ENCODE measurements around the gene LINC01488. TPM values are rescaled to one million over a fixed set of nuclear protein-coding genes. Genes with fewer than 3 reads are reported as not detected.
A peak's percentile ranks its signal among the peaks of the same experiment; 100 is the strongest.

The LINC01488 gene
- total RNA-seq, 1 donor from 2014 or later = 0.96 TPM

- DNase-seq (ENCODE audit: low spot score) = no peak
These were observed 10.9 kb downstream of the LINC01488 start for GRCh38 chr11:69492201-69492991.

- no peak for DNase-seq (ENCODE audit: low spot score)
These were observed 12.7 kb downstream of the LINC01488 start for GRCh38 chr11:69493931-69494821.

GRCh38 chr11:69494851-69495250 is 13.4 kb downstream of the LINC01488 start:
- no peak for DNase-seq (ENCODE audit: low spot score)

GRCh38 chr11:69495441-69496201 is 14.2 kb downstream of the LINC01488 start:
- no peak for DNase-seq (ENCODE audit: low spot score)

- no peak for DNase-seq (ENCODE audit: low spot score)
These were observed 14.7 kb downstream of the LINC01488 start for GRCh38 chr11:69496202-69496557.

GRCh38 chr11:69496631-69497220 is 15.3 kb downstream of the LINC01488 start:
- DNase-seq (ENCODE audit: low spot score) = no peak

- DNase-seq (ENCODE audit: low spot score) = peak; percentile 94
These were observed 15.8 kb downstream of the LINC01488 start for GRCh38 chr11:69497221-69497787.

- no peak for DNase-seq (ENCODE audit: low spot score)
These were observed 17.2 kb downstream of the LINC01488 start for GRCh38 chr11:69498614-69499175.

GRCh38 chr11:69499186-69499917 is 17.9 kb downstream of the LINC01488 start:
- no peak for DNase-seq (ENCODE audit: low spot score)

- no peak for DNase-seq (ENCODE audit: low spot score)
These were observed 18.4 kb downstream of the LINC01488 start for GRCh38 chr11:69499918-69500284.

GRCh38 chr11:69500285-69501120 is 19.0 kb downstream of the LINC01488 start:
- no peak for DNase-seq (ENCODE audit: low spot score)

- no peak for DNase-seq (ENCODE audit: low spot score)
These were observed 19.6 kb downstream of the LINC01488 start for GRCh38 chr11:69501121-69501489.

- DNase-seq (ENCODE audit: low spot score) = no peak
These were observed 20.7 kb downstream of the LINC01488 start for GRCh38 chr11:69501891-69502860.

GRCh38 chr11:69504127-69504526 is 22.7 kb downstream of the LINC01488 start:
- no peak for DNase-seq (ENCODE audit: low spot score)

- DNase-seq (ENCODE audit: low spot score) = no peak
These were observed 23.3 kb downstream of the LINC01488 start for GRCh38 chr11:69504576-69505335.

- DNase-seq (ENCODE audit: low spot score) = no peak
These were observed 27.5 kb downstream of the LINC01488 start for GRCh38 chr11:69508974-69509373.

GRCh38 chr11:69509381-69509780 is 27.9 kb downstream of the LINC01488 start:
- no peak for DNase-seq (ENCODE audit: low spot score)
